Astrocyte of the cerebellum (primary cell): ENCODE measurements around the gene PRKRA.

Source experiments
- DNase-seq: peaks from one replicate; pipeline ENCODE4 v3.0.0-alpha.2; 2011; ENCODE audit warnings: low read depth
- H3K4me3 ChIP-seq: 2 replicates; pipeline ENCODE4 v1.5.1; 2011; ENCODE audit warnings: mild to moderate bottlenecking, low read depth, low read length, moderate library complexity
- in situ Hi-C: cut with HindIII; loops from 2 replicates; pipeline ENCODE4 v1.10.0; 2017; ENCODE audit warnings: low sequenced_read_pairs
- TF ChIP-seq, protein P1 (sequence below): IDR thresholded peaks from 2 replicates; pipeline ENCODE4 v1.5.1; 2012; ENCODE audit warnings: low read length, low read depth, moderate library complexity, mild to moderate bottlenecking; ENCODE audit errors: missing control alignments

PRKRA gene

DNA sequence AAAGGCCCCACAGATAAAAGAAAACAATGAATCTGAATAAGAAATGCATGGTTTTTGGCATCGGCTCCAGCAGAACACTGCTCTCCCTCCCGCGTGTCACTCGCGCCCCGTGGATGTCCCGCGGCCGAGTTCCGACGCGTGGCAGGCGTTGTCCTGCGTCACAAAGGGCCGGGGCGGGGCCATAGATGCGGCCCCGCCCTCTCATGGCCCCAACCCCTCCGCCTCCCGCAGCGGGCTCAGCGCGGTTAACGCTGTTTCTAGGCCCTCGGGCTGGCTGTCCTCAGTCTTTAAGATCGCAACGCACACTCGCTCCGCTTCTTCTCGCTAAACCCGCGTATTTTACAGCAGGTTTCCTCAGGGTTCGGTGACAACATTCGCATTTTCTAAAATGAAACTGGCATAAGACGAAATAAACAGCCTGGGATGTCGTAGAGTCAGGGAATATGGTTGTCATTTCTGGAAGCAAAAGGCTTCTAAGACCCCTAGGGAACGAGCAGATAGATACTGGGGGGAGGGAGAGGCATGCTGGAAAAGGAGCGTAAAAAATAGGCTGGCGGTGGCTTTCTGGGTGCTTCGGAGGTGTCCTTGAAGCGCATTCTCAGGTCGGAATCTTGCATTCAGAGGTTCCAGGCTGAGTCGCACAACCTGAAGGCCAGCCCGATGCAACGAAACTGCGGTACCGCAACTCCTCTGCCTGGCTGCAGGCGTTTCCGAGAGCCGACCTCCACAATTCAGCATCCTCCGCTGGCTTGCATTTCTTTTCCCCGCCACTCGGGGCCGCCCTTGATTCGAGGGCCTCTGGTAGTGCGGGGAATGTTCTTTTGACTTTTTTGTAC, 27.7 kb upstream of the PRKRA start, which contains the start of gene FKBP7:
Gene FKBP7, minus strand, starts transcription at position 162 of the 836 bp plus-strand sequence. Its CDS starts 101 bp downstream, at position 61.
- peak; percentile 51 for DNase-seq
- in situ Hi-C loops = no loop called here
- TF ChIP-seq, protein P1, sequence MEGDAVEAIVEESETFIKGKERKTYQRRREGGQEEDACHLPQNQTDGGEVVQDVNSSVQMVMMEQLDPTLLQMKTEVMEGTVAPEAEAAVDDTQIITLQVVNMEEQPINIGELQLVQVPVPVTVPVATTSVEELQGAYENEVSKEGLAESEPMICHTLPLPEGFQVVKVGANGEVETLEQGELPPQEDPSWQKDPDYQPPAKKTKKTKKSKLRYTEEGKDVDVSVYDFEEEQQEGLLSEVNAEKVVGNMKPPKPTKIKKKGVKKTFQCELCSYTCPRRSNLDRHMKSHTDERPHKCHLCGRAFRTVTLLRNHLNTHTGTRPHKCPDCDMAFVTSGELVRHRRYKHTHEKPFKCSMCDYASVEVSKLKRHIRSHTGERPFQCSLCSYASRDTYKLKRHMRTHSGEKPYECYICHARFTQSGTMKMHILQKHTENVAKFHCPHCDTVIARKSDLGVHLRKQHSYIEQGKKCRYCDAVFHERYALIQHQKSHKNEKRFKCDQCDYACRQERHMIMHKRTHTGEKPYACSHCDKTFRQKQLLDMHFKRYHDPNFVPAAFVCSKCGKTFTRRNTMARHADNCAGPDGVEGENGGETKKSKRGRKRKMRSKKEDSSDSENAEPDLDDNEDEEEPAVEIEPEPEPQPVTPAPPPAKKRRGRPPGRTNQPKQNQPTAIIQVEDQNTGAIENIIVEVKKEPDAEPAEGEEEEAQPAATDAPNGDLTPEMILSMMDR = peak; percentile 67
- H3K4me3 ChIP-seq = peak within 1 kb of the TSS; percentile 69

DNA sequence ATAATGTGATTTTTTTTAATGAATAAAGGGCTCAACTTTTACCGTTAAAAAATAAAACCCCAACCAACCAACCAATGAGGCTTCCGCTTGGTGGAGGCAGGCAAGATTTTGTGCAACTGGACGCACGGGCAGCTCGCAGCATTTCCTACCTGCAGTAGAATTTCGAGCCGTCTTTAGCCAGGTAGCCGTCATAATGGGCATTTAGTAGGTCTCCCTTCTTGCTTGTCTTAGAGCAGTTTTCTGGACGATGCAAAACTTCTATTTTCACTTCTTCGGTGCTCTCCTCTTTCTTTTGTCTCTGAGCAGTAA, 27.1 kb upstream of the PRKRA start:
- in situ Hi-C loops = no loop called here
- H3K4me3 ChIP-seq = peak overlapping the region; percentile 69
- DNase-seq = no peak
- TF ChIP-seq, protein P1 = no peak

DNA sequence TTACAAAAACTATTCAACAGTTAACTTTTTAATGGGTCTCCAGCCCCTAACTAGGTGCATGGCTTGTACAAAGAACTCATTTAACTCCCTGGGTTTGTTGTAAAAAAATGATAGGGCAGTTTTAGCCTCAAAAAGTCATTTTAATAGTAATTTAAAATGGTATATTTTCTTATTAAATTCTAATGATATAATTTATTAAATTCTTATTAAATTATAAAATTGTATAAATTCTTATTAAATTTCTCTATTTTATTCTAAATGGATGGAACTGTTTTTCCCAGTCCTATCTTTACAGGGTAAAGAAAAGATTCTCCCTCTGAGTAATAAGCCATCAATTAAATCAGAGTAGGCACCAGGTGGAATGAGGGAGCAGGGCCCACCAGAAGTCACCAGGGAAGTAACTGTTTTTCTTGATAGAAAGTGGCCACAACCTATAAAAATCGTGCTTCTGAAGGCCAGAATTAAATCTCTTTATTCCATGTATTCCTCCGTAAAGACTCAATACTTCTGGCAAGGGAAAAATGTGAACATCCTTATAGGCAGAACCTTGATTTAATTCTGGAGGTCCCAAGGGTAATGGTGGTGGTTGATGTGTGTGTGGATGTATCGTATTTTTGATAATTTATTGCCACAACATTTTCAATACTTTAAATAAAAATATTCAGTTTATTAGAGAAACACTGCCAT, 26.6 kb upstream of the PRKRA start:
- TF ChIP-seq, protein P1 = no peak
- in situ Hi-C loops = no loop called here
- DNase-seq = no peak
- peak overlapping the region; percentile 69 for H3K4me3 ChIP-seq

DNA sequence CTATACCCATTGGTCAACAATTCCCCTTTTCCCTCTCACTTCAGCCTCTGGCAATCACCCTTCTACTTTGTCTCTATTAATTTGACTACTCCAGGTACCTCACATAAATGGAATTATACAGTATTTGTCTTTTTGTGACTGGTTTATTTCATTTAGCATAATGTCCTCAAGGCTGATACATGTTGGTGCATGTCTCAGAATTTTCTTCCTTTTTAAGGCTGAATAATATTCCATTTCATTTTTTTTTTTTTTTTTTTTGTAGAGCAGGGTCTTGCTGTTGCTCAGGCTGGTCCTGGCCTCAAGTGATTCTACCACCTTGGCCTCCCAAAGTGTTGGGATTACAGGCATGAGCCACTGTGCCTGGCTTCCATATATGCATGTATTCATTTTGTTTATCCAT, 25.5 kb upstream of the PRKRA start:
- TF ChIP-seq, protein P1 = no peak
- H3K4me3 ChIP-seq = no peak overlapping the region
- in situ Hi-C loops = no loop called here
- no peak for DNase-seq

DNA sequence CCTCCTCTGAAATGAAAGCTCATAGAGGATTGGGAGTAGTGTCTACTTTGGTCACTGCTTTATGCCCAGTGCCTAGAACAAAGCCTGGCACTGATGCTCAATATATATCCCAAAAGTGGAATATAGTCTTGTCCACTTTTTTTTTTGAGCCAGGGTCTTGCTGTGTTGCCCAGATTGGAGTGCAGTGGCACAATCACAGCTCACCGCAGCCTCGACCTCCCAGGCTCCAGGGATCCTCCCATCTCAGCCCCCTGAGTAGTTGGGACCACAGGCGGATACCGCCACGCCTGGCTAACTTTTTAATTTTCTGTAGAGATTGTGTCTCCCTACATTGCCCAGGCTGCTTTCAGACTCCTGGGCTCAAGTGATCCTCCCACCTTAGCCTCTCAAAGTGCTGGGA, 23.6 kb upstream of the PRKRA start:
- in situ Hi-C loops = no loop called here
- DNase-seq = no peak

DNA sequence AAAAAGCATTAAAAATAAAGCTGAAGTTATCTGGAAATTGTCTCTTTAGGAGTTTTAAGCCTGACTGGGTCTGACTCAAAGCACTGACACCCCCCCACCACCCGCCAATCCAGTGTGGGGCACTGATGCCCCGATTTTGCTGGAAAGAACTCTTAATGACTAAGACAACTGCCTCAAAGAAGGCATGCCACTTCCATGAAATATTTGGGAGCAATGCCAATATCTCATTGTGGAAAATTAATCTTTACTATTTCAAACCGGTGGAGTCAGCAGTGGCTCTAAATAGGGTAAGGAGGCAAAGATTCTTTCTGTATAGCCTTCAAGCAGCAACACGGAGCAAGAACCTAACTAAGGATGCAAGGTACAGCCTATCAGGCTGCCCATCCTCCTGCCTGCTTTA, 23.0 kb upstream of the PRKRA start:
- TF ChIP-seq, protein P1 = no peak
- in situ Hi-C loops = no loop called here
- no peak for DNase-seq
- H3K4me3 ChIP-seq = no peak overlapping the region

More for the DNA sequence above, 23.6 kb upstream of the PRKRA start:
- TF ChIP-seq, protein P1 = no peak
- no peak overlapping the region for H3K4me3 ChIP-seq
